H1 (cell line): ENCODE data around the gene BATF3. TPM values are rescaled to one million over a fixed set of nuclear protein-coding genes. Genes with fewer than 3 reads are reported as not detected.
A peak's percentile ranks its signal among the peaks of the same experiment; 100 is the strongest.

ENCODE experiments used
- CTCF ChIA-PET: fragments of 300-600 bp; sonication (Branson Sonifier 250); formaldehyde crosslinking; loops from one replicate; lab custom pipeline; 2021; ENCODE audit not compliant: partially characterized antibody; lab: Charles Lee
- POLR2A ChIA-PET: fragments of 300-600 bp; sonication (Branson Sonifier 250); formaldehyde crosslinking; loops from one replicate; lab custom pipeline; 2021; ENCODE audit warnings: inconsistent platforms; ENCODE audit not compliant: partially characterized antibody; lab: Charles Lee
- DNase-seq, 2 experiments: peaks; one replicate each; pipeline versions ENCODE4 v3.0.0 to v3.0.0-alpha.2; 2010 to 2022; ENCODE audit warnings: low spot score in 2 of 2, low read depth in 1 of 2, mixed read lengths in 1 of 2
- FAIRE-seq: peaks from 2 replicates; lab custom pipeline; 2011; peaks lifted over from hg19 to GRCh38; lab: Jason Lieb, UNC
- H2AFZ ChIP-seq: 2 replicates; pipeline ENCODE4 v1.8.1; 2012; ENCODE audit warnings: low read length, inconsistent platforms
- H2AK5ac ChIP-seq: 2 replicates; pipeline ENCODE4 v1.6.1; 2013; ENCODE audit warnings: low read depth, low read length
- H2BK120ac ChIP-seq: replicated peaks from 2 replicates; pipeline ENCODE3; 2013; ENCODE audit warnings: low read depth, low read length, inconsistent platforms
- H2BK12ac ChIP-seq: 2 replicates; pipeline ENCODE4 v1.6.1; 2013; ENCODE audit warnings: low read depth, low read length
- H2BK15ac ChIP-seq: 2 replicates; pipeline ENCODE4 v1.6.1; 2013; ENCODE audit warnings: low read length
- H2BK20ac ChIP-seq: 2 replicates; pipeline ENCODE4 v1.6.1; 2013; ENCODE audit warnings: low read length
- H2BK5ac ChIP-seq: 2 replicates; pipeline ENCODE4 v1.6.1; 2013; ENCODE audit warnings: low read depth, low read length
- H3K14ac ChIP-seq: 2 replicates; pipeline ENCODE4 v1.6.1; 2013; ENCODE audit warnings: inconsistent platforms; ENCODE audit not compliant: insufficient read length
- H3K18ac ChIP-seq: 2 replicates; pipeline ENCODE4 v1.6.1; 2013; ENCODE audit warnings: low read length; ENCODE audit errors: extremely low read depth
- H3K23ac ChIP-seq: 2 replicates; pipeline ENCODE4 v1.6.1; 2013; ENCODE audit warnings: inconsistent platforms; ENCODE audit not compliant: insufficient read length
- H3K23me2 ChIP-seq: 2 replicates; pipeline ENCODE4 v1.6.1; 2013; ENCODE audit warnings: low read depth, low read length
- H3K27ac ChIP-seq: 2 replicates; pipeline ENCODE4 v1.6.1; 2011; ENCODE audit warnings: low read depth, low read length, inconsistent platforms
- H3K27me3 ChIP-seq, 4 experiments: replicated peaks in 1 of 4; 1 replicate in 1 of 4; 2 replicates in 3 of 4; pipeline versions ENCODE4 v1.6.1 to v1.8.1; 2011 to 2013; ENCODE audit warnings: low read length in 3 of 4, mild to moderate bottlenecking in 3 of 4, inconsistent platforms in 2 of 4, mixed read lengths in 2 of 4, moderate library complexity in 1 of 4; ENCODE audit not compliant: control insufficient read depth in 3 of 4, insufficient read depth in 3 of 4; ENCODE audit errors: extremely low read depth in 1 of 4
- H3K36me3 ChIP-seq, 4 experiments: 2 replicates each; pipeline versions ENCODE4 v1.6.1 to v1.8.1; 2011 to 2013; ENCODE audit warnings: mild to moderate bottlenecking in 4 of 4, low read length in 3 of 4, moderate library complexity in 2 of 4, control low read depth in 1 of 4, inconsistent platforms in 1 of 4; ENCODE audit not compliant: insufficient read depth in 4 of 4, control insufficient read depth in 2 of 4
- H3K4ac ChIP-seq: replicated peaks from 2 replicates; pipeline ENCODE3; 2013; ENCODE audit warnings: low read length, low read depth, mixed read lengths, inconsistent platforms; ENCODE audit not compliant: insufficient read length
- H3K4me1 ChIP-seq, 4 experiments: replicated peaks in 1 of 4; 1 replicate in 1 of 4; 2 replicates in 3 of 4; pipeline versions ENCODE4 v1.6.1 to v1.8.1; 2011 to 2013; ENCODE audit warnings: low read length in 3 of 4, inconsistent platforms in 2 of 4, mixed read lengths in 1 of 4; ENCODE audit not compliant: insufficient read depth in 4 of 4, control insufficient read depth in 3 of 4
- H3K4me2 ChIP-seq, 2 experiments: 2 replicates each; pipeline versions ENCODE4 v1.6.1 to v1.8.1; 2011 to 2013; ENCODE audit warnings: low read depth in 2 of 2, low read length in 2 of 2, control low read depth in 1 of 2, inconsistent platforms in 1 of 2, mild to moderate bottlenecking in 1 of 2; ENCODE audit not compliant: insufficient read depth in 1 of 2
- H3K4me3 ChIP-seq, 4 experiments: fragments of 200-600, 300-600 bp in 1 of 4; sonication (generic), shearing (Covaris generic), sonication (Bioruptor Twin) in 1 of 4; 2 replicates each; pipeline versions ENCODE4 v1.5.1 to v1.8.1; 2011 to 2016; ENCODE audit warnings: low read length in 4 of 4, low read depth in 3 of 4, control low read depth in 2 of 4, inconsistent platforms in 2 of 4, mild to moderate bottlenecking in 2 of 4, mixed read lengths in 1 of 4, moderate library complexity in 1 of 4; ENCODE audit not compliant: insufficient read depth in 2 of 4; ENCODE audit errors: extremely low read depth in 1 of 4
- H3K56ac ChIP-seq: replicated peaks from 2 replicates; pipeline ENCODE3; 2013; ENCODE audit warnings: low read depth, mild to moderate bottlenecking, mixed read lengths, low read length, inconsistent platforms; ENCODE audit not compliant: insufficient read length
- H3K79me1 ChIP-seq: 2 replicates; pipeline ENCODE4 v1.6.1; 2013; ENCODE audit warnings: low read depth, low read length, control low read depth
- H3K79me2 ChIP-seq, 2 experiments: 2 replicates each; pipeline versions ENCODE4 v1.6.1 to v1.8.1; 2012 to 2013; ENCODE audit warnings: low read length in 2 of 2, mild to moderate bottlenecking in 2 of 2, inconsistent platforms in 1 of 2; ENCODE audit not compliant: insufficient read depth in 2 of 2, control insufficient read depth in 1 of 2
- H3K9ac ChIP-seq, 4 experiments: replicated peaks in 1 of 4; 1 replicate in 1 of 4; 2 replicates in 3 of 4; pipeline versions ENCODE4 v1.6.1 to v1.8.1; 2011 to 2013; ENCODE audit warnings: low read depth in 3 of 4, low read length in 3 of 4, control low read depth in 2 of 4, mild to moderate bottlenecking in 2 of 4, moderate library complexity in 2 of 4, inconsistent platforms in 1 of 4; ENCODE audit errors: extremely low read depth in 1 of 4
- H3K9me3 ChIP-seq, 2 experiments: 2 replicates each; pipeline versions ENCODE4 v1.6.1 to v1.8.1; 2012 to 2013; ENCODE audit warnings: mild to moderate bottlenecking in 2 of 2, moderate library complexity in 2 of 2, control low read depth in 1 of 2, inconsistent platforms in 1 of 2, low read depth in 1 of 2, low read length in 1 of 2, mixed read lengths in 1 of 2; ENCODE audit not compliant: insufficient read depth in 2 of 2
- H4K20me1 ChIP-seq, 2 experiments: replicated peaks in 1 of 2; 2 replicates each; pipeline versions ENCODE3 to v1.8.1; 2011 to 2013; ENCODE audit warnings: inconsistent platforms in 2 of 2, low read length in 2 of 2, mild to moderate bottlenecking in 1 of 2; ENCODE audit not compliant: insufficient read depth in 2 of 2, control insufficient read depth in 1 of 2
- H4K5ac ChIP-seq: 2 replicates; pipeline ENCODE4 v1.6.1; 2013; ENCODE audit warnings: low read length, low read depth, mixed read lengths, inconsistent platforms; ENCODE audit not compliant: insufficient read length
- H4K8ac ChIP-seq: 2 replicates; pipeline ENCODE4 v1.8.0; 2013; ENCODE audit warnings: mild to moderate bottlenecking, moderate library complexity, low read length, inconsistent platforms; ENCODE audit not compliant: insufficient read depth; ENCODE audit errors: extremely low read depth
- H4K91ac ChIP-seq: replicated peaks from 2 replicates; pipeline ENCODE3; 2013; ENCODE audit warnings: low read length, mixed read lengths, inconsistent platforms; ENCODE audit not compliant: insufficient read length
- EZH2 ChIP-seq: fragments of 200-600 bp; sonication (generic); IDR thresholded peaks from 2 replicates; pipeline ENCODE4 v1.7.1; 2012; ENCODE audit warnings: low read depth, mild to moderate bottlenecking, moderate library complexity, low read length, inconsistent platforms; ENCODE audit not compliant: severe bottlenecking
- NANOG ChIP-seq: IDR thresholded peaks from 2 replicates; pipeline ENCODE4 v1.6.1; 2011; ENCODE audit warnings: low read length, low read depth, mild to moderate bottlenecking, inconsistent platforms; ENCODE audit not compliant: insufficient read depth, poor library complexity, severe bottlenecking
- RBBP5 ChIP-seq: IDR thresholded peaks from 2 replicates; pipeline ENCODE4 v1.7.1; 2012; ENCODE audit warnings: low read depth, mild to moderate bottlenecking, inconsistent platforms, low read length, moderate library complexity, borderline replicate concordance
- TCF12 ChIP-seq: IDR thresholded peaks from 2 replicates; pipeline ENCODE4 v1.6.1; 2011; ENCODE audit warnings: low read depth, mild to moderate bottlenecking, low read length
- WGBS, 2 experiments: shearing (Covaris generic) in 1 of 2; methylation state at CpG; one replicate each; pipeline versions ENCODE4 v1.1.6 to v1.1.7; 2013 to 2015; ENCODE audit warnings: low lambda C conversion rate in 2 of 2, mixed read lengths in 2 of 2, inconsistent platforms in 1 of 2, low coverage in 1 of 2, missing lambda C conversion rate in 1 of 2; ENCODE audit not compliant: insufficient replicate concordance in 2 of 2, insufficient coverage in 1 of 2, insufficient read length in 1 of 2; ENCODE audit errors: extremely low coverage in 1 of 2, missing lambda C conversion rate in 1 of 2; 5-methylcytosine and 5-hydroxymethylcytosine counted together
- polyA plus RNA-seq, 7 experiments: library from polyadenylated mRNA; depleted of rRNA in 3 of 7; stranded (reverse) in 5 of 7; unstranded in 2 of 7; fragments of >200 nt in 5 of 7; fragments of 200-250 nt in 2 of 7; gene quantifications; 1 replicate in 5 of 7; 2 replicates in 1 of 7; 4 replicates in 1 of 7; pipeline versions ENCODE4 v1.2.1 to v1.2.3, GENCODE V29; 2011 to 2013; ENCODE audit warnings: missing spikeins in 2 of 7, mixed read lengths in 2 of 7
- total RNA-seq: library from RNA; stranded (reverse); fragmentation: NEBNext Ultra II Directional; extraction: Animal tissue kit (Norgen Biotek cat#: 25700); gene quantifications from 2 replicates; pipeline ENCODE4 v1.2.1, GENCODE V29; 2021

BATF3 gene
- total and polyA plus RNA-seq, 2 of the 8 experiments (the other 6 are each of a cell fraction or from before 2014, with no cell fraction given), result 6.3 TPM

DNA sequence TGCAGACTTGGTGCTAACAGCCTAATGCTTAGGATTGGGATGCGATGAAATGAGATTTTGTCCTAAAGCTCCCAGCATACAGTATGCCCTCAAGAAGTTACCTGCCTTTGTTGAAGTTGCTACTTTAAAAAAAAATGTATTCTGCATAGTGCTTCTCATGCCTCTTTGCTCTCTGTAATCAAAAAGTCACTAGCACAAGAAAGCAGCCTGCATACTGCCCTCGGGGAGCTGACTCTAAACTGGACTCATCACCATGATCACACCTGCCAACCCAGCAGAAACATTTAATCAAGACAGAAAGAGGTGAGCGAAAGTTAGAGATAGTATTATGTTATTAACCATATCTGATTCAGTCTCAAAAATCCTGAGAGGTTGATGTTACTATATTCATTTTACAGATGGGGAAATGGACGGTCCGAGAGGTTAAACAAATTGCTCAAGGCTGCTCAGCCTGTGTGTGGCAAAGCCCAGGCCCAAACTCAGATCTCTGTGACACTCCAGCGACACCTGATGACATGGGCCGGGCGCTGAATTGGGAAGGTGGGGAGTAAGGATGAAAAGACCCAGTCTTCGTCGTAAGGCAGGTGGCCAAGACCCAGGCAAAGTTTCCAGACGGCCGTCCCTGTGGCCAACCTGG, 1.1 kb downstream of the BATF3 start:
- ChIA-PET CTCF (interaction anchor here (0.7 to 4.8 kb wide), 11 partner anchors 13 to 243 kb away, joined by 3 to 27 read pairs (median 3); no protein-coding TSS in a partner anchor), POLR2A (interaction anchor here (2.5 kb wide), 1 partner anchor 90 kb away, joined by 18 read pairs; the partner anchor contains the start of gene ATF3)
- Histone ChIP-seq H4K91ac (no peak overlapping the region), H4K5ac (no peak overlapping the region), H3K27me3 (peaks cover 31 to 58% (median 46%) of the 10 kb centered on the region in 4 experiments), H2BK120ac (no peak overlapping the region), H3K79me2 (no peaks in the 10 kb centered on the region), H3K79me1 (no peaks in the 10 kb centered on the region), H3K56ac (no peak overlapping the region), H4K8ac (no peak overlapping the region), H2BK5ac (no peak overlapping the region), H2BK20ac (no peak overlapping the region), H3K9ac (0 out of 7 replicates have a peak overlapping the region, but pooled peaks of 1 of the 4 experiments have one; percentile 6), H2AK5ac (no peak overlapping the region), H3K36me3 (peaks cover 0 to 5% (median 0%) of the 10 kb centered on the region in 4 experiments; a peak in 1 of 8 replicates), H2AFZ (peak overlapping the region; percentile 83), H3K9me3 (no peaks in the 10 kb centered on the region), H3K23me2 (peaks cover 13% of the 10 kb centered on the region; the same call in 1 of the 2 replicates), H2BK12ac (no peak overlapping the region), H3K18ac (no peak overlapping the region), H3K23ac (no peak overlapping the region), H3K4ac (no peak overlapping the region), H3K4me2 (peak overlapping the region; percentile 80 to 91), H3K14ac (no peak overlapping the region), H2BK15ac (no peak overlapping the region), H3K4me3 (peak overlapping the region; percentile 29 to 69 (median 34); a peak in 4 of 8 replicates), H3K4me1 (peaks cover 5 to 8% (median 7%) of the 10 kb centered on the region in 4 experiments; a peak in 6 of 7 replicates), H3K27ac (no peak overlapping the region), H4K20me1 (peaks cover 0 to 2% of the 10 kb centered on the region in 2 experiments)
- DNase-seq (no peak), FAIRE-seq (no peak)
- 47% methylated on average over 12 of the region's 12 CpGs; no CpG with 5 or more reads in 1 of the 2 experiments for WGBS, 2 experiments
- no peak for TF ChIP-seq TCF12
- no peak for TF ChIP-seq RBBP5
- no peak for TF ChIP-seq EZH2
- no peak for TF ChIP-seq NANOG
